Spleen (tissue), 11 donors: ENCODE data around the gene PEX5. TPM values are rescaled to one million over a fixed set of nuclear protein-coding genes. Genes with fewer than 3 reads are reported as not detected.

ENCODE experiments used
- DNase-seq: peaks from one replicate; pipeline ENCODE4 v3.0.0-alpha.2; 2020
- H3K27ac ChIP-seq, 8 donors: fragments of 200-600 bp; sonication (generic) in 7 of 8; 1 replicate in 4 of 8; 2 replicates in 4 of 8; pipeline versions ENCODE4 v1.5.0 to v1.8.0; 2016 to 2021; ENCODE audit warnings: inconsistent platforms in 4 of 8, mild to moderate bottlenecking in 4 of 8, moderate library complexity in 1 of 8
- H3K27me3 ChIP-seq, 7 donors: fragments of 200-600 bp; sonication (generic) in 6 of 7; replicated peaks in 1 of 7; 1 replicate in 4 of 7; 2 replicates in 3 of 7; pipeline versions ENCODE4 v1.5.0 to v1.8.0; 2016 to 2021; ENCODE audit warnings: inconsistent platforms in 3 of 7, mild to moderate bottlenecking in 1 of 7
- H3K36me3 ChIP-seq, 6 donors: fragments of 200-600 bp; sonication (generic) in 5 of 6; 1 replicate in 4 of 6; 2 replicates in 2 of 6; pipeline versions ENCODE4 v1.5.0 to v1.8.0; 2016 to 2021; ENCODE audit warnings: inconsistent platforms in 2 of 6
- H3K4me1 ChIP-seq, 6 donors: fragments of 200-600 bp; sonication (generic) in 5 of 6; 1 replicate in 3 of 6; 2 replicates in 3 of 6; pipeline versions ENCODE4 v1.5.0 to v1.8.0; 2016 to 2021; ENCODE audit warnings: inconsistent platforms in 3 of 6
- H3K4me3 ChIP-seq, 8 donors: fragments of 200-600 bp; sonication (generic) in 7 of 8; 1 replicate in 4 of 8; 2 replicates in 4 of 8; pipeline versions ENCODE4 v1.5.0 to v1.8.0; 2016 to 2021; ENCODE audit warnings: inconsistent platforms in 4 of 8, mild to moderate bottlenecking in 4 of 8, moderate library complexity in 2 of 8
- H3K9me3 ChIP-seq, 8 donors: fragments of 200-600 bp; sonication (generic) in 7 of 8; 1 replicate in 4 of 8; 2 replicates in 4 of 8; pipeline versions ENCODE4 v1.5.0 to v1.8.0; 2016 to 2021; ENCODE audit warnings: inconsistent platforms in 4 of 8
- POLR2A ChIP-seq, 3 donors: fragments of 450-650 bp; IDR thresholded peaks; one replicate each; pipeline ENCODE4 v1.5.1; 2017; ENCODE audit warnings: antibody characterized with exemption in 3 of 3, mild to moderate bottlenecking in 1 of 3
- POLR2AphosphoS5 ChIP-seq, 3 donors: sonication (generic); formaldehyde crosslinking; IDR thresholded peaks; one replicate each; pipeline ENCODE4 v1.5.1; 2017; ENCODE audit warnings: antibody characterized with exemption in 3 of 3
- WGBS, 5 donors: extraction: QIAGEN DNeasy Blood & Tissue Kit in 3 of 5; methylation state at CpG; one replicate each; pipeline versions ENCODE4 v1.1.5 to v1.1.7; 2013 to 2018; 5-methylcytosine and 5-hydroxymethylcytosine counted together
- intact Hi-C: fragments of 100-400 bp; cut with DNase I; formaldehyde crosslinking; loops from one replicate; pipeline ENCODE4 v1.15.0; 2023; ENCODE audit warnings: low total_unique reads
- polyA plus RNA-seq, 3 donors: library from polyadenylated mRNA; stranded (reverse); fragments of 200-250 nt; gene quantifications; one replicate each; pipeline ENCODE4 v1.2.1, GENCODE V29; 2013
- total RNA-seq, 7 donors: library from RNA; depleted of rRNA in 3 of 7; stranded (reverse); fragments of >200 nt in 3 of 7; fragmentation: NEBNext Ultra II Directional in 4 of 7; extraction: Animal tissue kit (Norgen Biotek cat#: 25700) in 4 of 7; gene quantifications; one replicate each; pipeline versions ENCODE4 v1.1.0 to v1.2.1, GENCODE V29; 2016 to 2021
- TF ChIP-seq, protein P1 (sequence below), 11 experiments: fragments of 200-600 bp in 7 of 11; fragments of 450-650 bp in 4 of 11; sonication (generic) in 4 of 11; IDR thresholded peaks in 8 of 11; conservative IDR thresholded peaks in 3 of 11; 1 replicate in 7 of 11; 2 replicates in 4 of 11; pipeline versions ENCODE4 v1.4.0 to v1.8.0; 2016 to 2021; ENCODE audit warnings: antibody characterized with exemption in 11 of 11, inconsistent platforms in 4 of 11, mild to moderate bottlenecking in 1 of 11
- donor health status: healthy with polysubstance abuse.
- donor health status: DM: no; HTN: no; CAD: no; lungs with moderate emphysema.
- donor health status: DM: no; HTN: no; CAD: no.
- donor health status: Bipolar disorder and iron deficiency.
- donor health status: healthy.
- donor health status: DM: no; HTN: no; CAD: no.
- donor health status: DM: yes; HTN: yes; CAD: no.

The PEX5 gene
- total and polyA plus RNA-seq, 10 donors = 13.4 to 35.8 (median 22.2) TPM

DNA sequence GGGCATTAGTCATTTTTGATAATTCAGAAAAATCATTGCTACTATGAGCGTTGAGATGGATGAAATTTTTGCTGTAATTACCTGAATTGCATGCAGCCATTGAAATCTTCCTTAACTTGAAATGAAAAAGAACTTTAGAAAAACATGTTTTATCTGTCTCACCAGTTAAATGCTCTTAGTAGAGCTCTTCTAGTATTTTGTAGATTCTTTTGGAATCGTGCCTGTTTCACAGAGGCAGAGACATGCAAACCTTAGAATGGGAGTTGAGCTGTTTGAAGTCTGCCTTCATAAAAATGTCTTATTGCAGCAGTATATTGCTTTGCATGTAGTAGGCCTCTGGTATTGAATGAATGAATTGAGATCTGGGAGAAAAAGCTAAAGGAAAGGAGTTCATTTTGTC is 4.2 kb downstream of the PEX5 start:
- 83 to 88% (median 87%) methylated on average over 2 of the region's 2 CpGs for WGBS, 5 donors
- TF ChIP-seq, protein P1, sequence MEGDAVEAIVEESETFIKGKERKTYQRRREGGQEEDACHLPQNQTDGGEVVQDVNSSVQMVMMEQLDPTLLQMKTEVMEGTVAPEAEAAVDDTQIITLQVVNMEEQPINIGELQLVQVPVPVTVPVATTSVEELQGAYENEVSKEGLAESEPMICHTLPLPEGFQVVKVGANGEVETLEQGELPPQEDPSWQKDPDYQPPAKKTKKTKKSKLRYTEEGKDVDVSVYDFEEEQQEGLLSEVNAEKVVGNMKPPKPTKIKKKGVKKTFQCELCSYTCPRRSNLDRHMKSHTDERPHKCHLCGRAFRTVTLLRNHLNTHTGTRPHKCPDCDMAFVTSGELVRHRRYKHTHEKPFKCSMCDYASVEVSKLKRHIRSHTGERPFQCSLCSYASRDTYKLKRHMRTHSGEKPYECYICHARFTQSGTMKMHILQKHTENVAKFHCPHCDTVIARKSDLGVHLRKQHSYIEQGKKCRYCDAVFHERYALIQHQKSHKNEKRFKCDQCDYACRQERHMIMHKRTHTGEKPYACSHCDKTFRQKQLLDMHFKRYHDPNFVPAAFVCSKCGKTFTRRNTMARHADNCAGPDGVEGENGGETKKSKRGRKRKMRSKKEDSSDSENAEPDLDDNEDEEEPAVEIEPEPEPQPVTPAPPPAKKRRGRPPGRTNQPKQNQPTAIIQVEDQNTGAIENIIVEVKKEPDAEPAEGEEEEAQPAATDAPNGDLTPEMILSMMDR (IDR thresholded peaks at IDR 0.05 in 8 of 11, conservative IDR thresholded peaks at IDR 0.05 in 3 of 11) = no peak
- TF ChIP-seq POLR2AphosphoS5 (IDR thresholded peaks at IDR 0.05) (no peak), POLR2A (IDR thresholded peaks at IDR 0.05) (no peak)
- peaks cover 0 to 46% (median 9%) of the 10 kb centered on the region in 6 donors for H3K36me3 ChIP-seq
- no peak overlapping the region for H3K4me3 ChIP-seq
- peaks cover 10 to 36% (median 21%) of the 10 kb centered on the region in 6 donors for H3K4me1 ChIP-seq
- intact Hi-C loops = no loop called here
- no peak overlapping the region for H3K27ac ChIP-seq
- no peaks in the 10 kb centered on the region for H3K27me3 ChIP-seq
- H3K9me3 ChIP-seq = no peaks in the 10 kb centered on the region
- DNase-seq = no peak

DNA sequence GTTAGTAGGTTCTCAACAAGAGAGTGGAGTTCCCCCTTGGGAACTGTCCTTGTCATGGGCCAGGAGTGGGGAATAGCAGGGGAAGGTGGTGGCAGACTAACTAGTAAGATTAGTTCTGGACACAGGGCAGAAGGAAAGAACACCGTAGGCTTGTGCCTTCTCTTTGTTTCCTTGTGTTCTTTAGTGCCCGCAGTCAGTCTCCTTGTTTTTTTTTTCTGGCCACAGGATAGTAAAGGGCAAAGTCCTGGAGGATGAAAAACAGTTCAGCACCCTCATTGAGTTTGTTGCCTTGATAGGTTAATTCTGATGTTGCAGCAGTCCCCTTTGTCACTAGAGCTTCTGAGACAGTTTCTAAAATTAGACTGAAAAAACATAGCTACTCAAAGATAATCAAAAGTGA is 8.4 kb downstream of the PEX5 start:
- Histone ChIP-seq H3K27me3 (no peaks in the 10 kb centered on the region), H3K4me1 (no peaks in the 10 kb centered on the region), H3K4me3 (no peak overlapping the region), H3K27ac (no peak overlapping the region), H3K9me3 (no peaks in the 10 kb centered on the region), H3K36me3 (peaks cover 3 to 63% (median 28%) of the 10 kb centered on the region in 6 donors)
- intact Hi-C loops = no loop called here
- WGBS, 5 donors = 87 to 95% (median 94%) methylated on average over 2 of the region's 2 CpGs
- DNase-seq = no peak
- TF ChIP-seq, protein P1 (IDR thresholded peaks at IDR 0.05 in 8 of 11, conservative IDR thresholded peaks at IDR 0.05 in 3 of 11) = no peak
- TF ChIP-seq POLR2A (IDR thresholded peaks at IDR 0.05) (no peak), POLR2AphosphoS5 (IDR thresholded peaks at IDR 0.05) (no peak)

DNA sequence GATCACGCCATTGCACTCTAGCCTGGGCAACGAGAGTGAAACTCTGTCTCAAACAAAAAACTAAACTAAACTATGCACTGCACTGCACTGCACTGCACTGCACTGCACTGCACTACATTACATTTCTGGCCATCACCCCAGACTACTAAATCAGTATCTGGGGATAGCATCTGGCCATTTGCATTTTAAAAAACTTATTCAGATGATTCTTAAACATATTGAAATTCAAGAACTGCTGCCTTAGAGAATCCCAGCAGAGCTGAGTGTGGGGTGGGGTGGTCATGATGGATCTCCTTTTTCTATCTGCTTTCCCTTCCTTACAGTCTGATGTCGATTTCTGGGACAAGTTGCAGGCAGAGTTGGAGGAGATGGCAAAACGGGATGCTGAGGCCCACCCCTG is 13.6 kb downstream of the PEX5 start:
- Histone ChIP-seq H3K36me3 (peaks cover 3 to 93% (median 62%) of the 10 kb centered on the region in 6 donors), H3K27ac (no peak overlapping the region), H3K27me3 (no peaks in the 10 kb centered on the region), H3K4me1 (no peaks in the 10 kb centered on the region), H3K9me3 (no peaks in the 10 kb centered on the region), H3K4me3 (no peak overlapping the region)
- intact Hi-C loops = no loop called here
- no peak for DNase-seq
- TF ChIP-seq POLR2A (IDR thresholded peaks at IDR 0.05) (no peak), POLR2AphosphoS5 (IDR thresholded peaks at IDR 0.05) (no peak)
- TF ChIP-seq, protein P1 (IDR thresholded peaks at IDR 0.05 in 8 of 11, conservative IDR thresholded peaks at IDR 0.05 in 3 of 11) = no peak
- 86 to 98% (median 94%) methylated on average over 4 of the region's 4 CpGs for WGBS, 5 donors

DNA sequence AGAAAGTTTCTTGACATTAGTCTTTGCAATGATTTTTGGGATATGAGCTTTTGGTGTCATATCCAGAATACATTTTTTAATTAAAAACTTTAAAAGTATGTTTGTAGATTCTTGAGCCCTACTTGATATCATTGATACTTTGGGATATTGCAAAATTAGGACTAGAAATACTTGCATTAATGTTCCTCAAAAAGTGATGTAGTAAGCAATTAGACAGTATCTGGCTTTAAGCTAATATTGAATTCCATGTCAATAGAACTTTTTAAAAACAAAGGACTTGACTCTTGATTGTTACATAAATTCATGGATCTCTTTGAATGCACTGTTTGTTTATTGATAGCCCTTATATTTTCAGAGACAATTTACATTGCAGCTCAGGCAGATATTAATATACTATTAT is 15.6 kb downstream of the PEX5 start:
- no peak overlapping the region for H3K4me3 ChIP-seq
- H3K36me3 ChIP-seq = peaks cover 5 to 96% (median 76%) of the 10 kb centered on the region in 6 donors
- intact Hi-C loops = no loop called here
- no peaks in the 10 kb centered on the region for H3K27me3 ChIP-seq
- DNase-seq = no peak
- no peaks in the 10 kb centered on the region for H3K9me3 ChIP-seq
- no peak overlapping the region for H3K27ac ChIP-seq
- H3K4me1 ChIP-seq = no peaks in the 10 kb centered on the region
- TF ChIP-seq, protein P1 (IDR thresholded peaks at IDR 0.05 in 8 of 11, conservative IDR thresholded peaks at IDR 0.05 in 3 of 11) = no peak
- TF ChIP-seq POLR2A (IDR thresholded peaks at IDR 0.05) (no peak), POLR2AphosphoS5 (IDR thresholded peaks at IDR 0.05) (no peak)
